ENCODE data around the gene FAM120B.

- TF ChIP-seq GATA3 (IDR thresholded peaks at IDR 0.05; ENCODE audit: low read depth, low read length): no peak
- no peak for TF ChIP-seq GATA2 (IDR thresholded peaks at IDR 0.05; ENCODE audit: low read depth, low read length)
These were observed 14.5 kb upstream of the FAM120B start for GRCh38 chr6:170292111-170292406.

All from SH-SY5Y (cell line).